Panc1 (cell line): ENCODE data around the gene TLCD3B. TPM values are rescaled to one million over a fixed set of nuclear protein-coding genes. Genes with fewer than 3 reads are reported as not detected.

Experiments used
- ATAC-seq: fragments of 200-7000 bp; cut with Tn5 transposase; 2 replicates; pipeline ENCODE4 v1.9.1; 2020; ENCODE audit warnings: mild to moderate bottlenecking, moderate library complexity
- BruUV-seq: library from RNA; stranded (reverse); fragments of 400-500 nt; replicated peaks from 2 replicates; lab custom pipeline; 2021; lab: Mats Ljungman, UMichigan
- CTCF ChIA-PET: fragments of 300-600 bp; sonication (Branson Sonifier 250); formaldehyde crosslinking; loops from one replicate; lab custom pipeline; 2022; ENCODE audit warnings: antibody characterized with exemption; lab: Charles Lee
- POLR2A ChIA-PET: fragments of 300-600 bp; sonication (Branson Sonifier 250); formaldehyde crosslinking; loops from one replicate; lab custom pipeline; 2022; ENCODE audit warnings: antibody characterized with exemption; lab: Charles Lee
- DNase-seq: peaks from one replicate; pipeline ENCODE4 v3.0.0-alpha.2; 2010; ENCODE audit warnings: low read depth, low spot score
- H3K27ac ChIP-seq: 2 replicates; pipeline ENCODE4 v1.5.1; 2011; ENCODE audit warnings: mild to moderate bottlenecking, low read length, inconsistent platforms
- H3K27me3 ChIP-seq: fragments of 200-500 bp; sonication (Bioruptor generic); 2 replicates; pipeline ENCODE4 v1.6.0; 2014; ENCODE audit warnings: low read length, inconsistent platforms; ENCODE audit not compliant: control insufficient read depth, insufficient read depth
- H3K36me3 ChIP-seq: fragments of 200-500 bp; sonication (Bioruptor generic); 2 replicates; pipeline ENCODE4 v1.5.1; 2014; ENCODE audit warnings: inconsistent platforms, mild to moderate bottlenecking, low read length, moderate library complexity; ENCODE audit not compliant: control insufficient read depth, insufficient read depth
- H3K4me1 ChIP-seq: 2 replicates; pipeline ENCODE4 v1.5.1; 2011; ENCODE audit warnings: inconsistent platforms, mild to moderate bottlenecking, low read length, moderate library complexity; ENCODE audit not compliant: control insufficient read depth, insufficient read depth
- H3K4me3 ChIP-seq, 2 experiments: 2 replicates each; pipeline ENCODE4 v1.5.1; 2011 to 2012; ENCODE audit warnings: low read depth in 2 of 2, low read length in 2 of 2, mild to moderate bottlenecking in 2 of 2, inconsistent platforms in 1 of 2, moderate library complexity in 1 of 2
- H3K9me3 ChIP-seq: fragments of 200-500 bp; sonication (Bioruptor generic); 2 replicates; pipeline ENCODE4 v1.5.1; 2014; ENCODE audit warnings: low read depth, mild to moderate bottlenecking, inconsistent platforms, low read length, moderate library complexity; ENCODE audit not compliant: control insufficient read depth, insufficient read depth
- CTCF ChIP-seq: fragments of 450-650 bp; IDR thresholded peaks from 2 replicates; pipeline ENCODE4 v1.5.1; 2017; ENCODE audit warnings: mild to moderate bottlenecking
- POLR2AphosphoS5 ChIP-seq: IDR thresholded peaks from 2 replicates; pipeline ENCODE4 v1.6.1; 2012; ENCODE audit warnings: mild to moderate bottlenecking, low read depth, low read length, moderate library complexity
- REST ChIP-seq, 2 experiments: IDR thresholded peaks; 2 replicates each; pipeline ENCODE4 v1.6.1; 2011 to 2012; ENCODE audit warnings: low read depth in 2 of 2, control low read depth in 1 of 2, low read length in 1 of 2, mild to moderate bottlenecking in 1 of 2, moderate library complexity in 1 of 2; ENCODE audit not compliant: insufficient read depth in 1 of 2
- SIN3A ChIP-seq: IDR thresholded peaks from 2 replicates; pipeline ENCODE4 v1.6.1; 2012; ENCODE audit warnings: low read depth, mild to moderate bottlenecking, low read length, moderate library complexity, borderline replicate concordance; ENCODE audit not compliant: insufficient read depth
- TCF7L2 ChIP-seq: IDR thresholded peaks from 2 replicates; pipeline ENCODE4 v1.6.1; 2011; ENCODE audit warnings: mild to moderate bottlenecking, low read depth, low read length, inconsistent platforms
- in situ Hi-C: cut with HindIII; loops from 2 replicates; pipeline ENCODE4 v1.10.0; 2016; ENCODE audit warnings: low sequenced_read_pairs, low pct_unique_long_range_greater_than_20kb
- intact Hi-C: fragments of 100-400 bp; cut with micrococcal nuclease; formaldehyde crosslinking; loops from one replicate; pipeline ENCODE4 v1.10.0; 2022; ENCODE audit not compliant: unreplicated experiment
- total RNA-seq: library from RNA; stranded (reverse); gene quantifications from one replicate; pipeline ENCODE4 v1.2.1, GENCODE V29; 2021; ENCODE audit not compliant: unreplicated experiment

TLCD3B gene
- total RNA-seq, 1 experiment from 2014 or later, result 3.5 TPM

DNA sequence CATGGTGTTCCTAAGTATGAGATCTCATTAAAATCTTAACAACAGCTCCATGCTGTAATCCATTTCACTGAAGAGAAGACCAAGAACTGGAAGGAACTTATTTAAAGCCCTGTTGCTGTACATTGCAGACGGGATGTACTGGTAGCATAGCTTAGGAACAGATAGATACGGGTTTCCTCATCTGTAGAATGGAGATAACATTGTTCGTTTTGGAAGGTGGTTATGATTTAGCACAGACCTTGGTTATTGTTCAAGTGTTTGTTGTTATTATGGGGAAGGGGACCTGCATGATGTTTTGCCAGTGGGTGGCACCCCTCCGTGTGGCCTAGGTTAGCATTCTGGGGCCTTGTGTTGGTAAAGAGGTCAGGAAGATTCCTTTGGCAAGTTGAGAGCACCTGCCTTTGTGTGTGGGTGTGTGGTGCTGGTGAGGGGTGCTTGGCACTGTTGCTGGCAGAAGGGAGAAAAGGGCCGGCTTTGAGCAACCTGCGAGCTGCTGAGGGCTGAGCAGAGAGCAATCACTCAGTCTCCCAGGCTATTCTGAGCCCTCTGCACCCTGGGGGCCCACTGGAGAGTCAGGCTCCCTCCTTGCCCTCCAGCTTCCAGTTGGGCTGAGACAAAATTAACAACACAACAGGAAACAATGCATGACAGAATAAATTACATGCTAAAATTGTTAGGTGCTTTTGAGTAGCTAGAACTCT is 55.1 kb downstream of the TLCD3B start:
- intact Hi-C loops (no loop called here), in situ Hi-C loops (no loop called here)
- no peaks in the 10 kb centered on the region for H3K9me3 ChIP-seq
- H3K4me3 ChIP-seq, result peak overlapping the region; percentile 71 to 96
- peaks cover 19% of the 10 kb centered on the region for H3K4me1 ChIP-seq
- DNase-seq (no peak), ATAC-seq (no peak)
- H3K27me3 ChIP-seq, result no peaks in the 10 kb centered on the region
- BruUV-seq, result no TSS peak
- peak overlapping the region; percentile 88 for H3K27ac ChIP-seq
- no peak for TF ChIP-seq REST (IDR thresholded peaks at IDR 0.05; ENCODE audit: insufficient read depth in 1 of 2, low read depth in 2 of 2, low read length in 1 of 2)
- TF ChIP-seq TCF7L2, result no peak
- TF ChIP-seq CTCF, result no peak
- POLR2A ChIA-PET, result interaction anchor here (1.1 kb wide), 1 partner anchor 49 kb away, joined by 3 read pairs; the partner anchor contains the start of gene KCTD13
- H3K36me3 ChIP-seq, result peaks cover 17% of the 10 kb centered on the region
- CTCF ChIA-PET, result interaction anchor here (0.5 to 0.6 kb wide), 3 partner anchors 43 to 275 kb away, joined by 3 to 4 read pairs (median 3); no protein-coding TSS in a partner anchor

DNA sequence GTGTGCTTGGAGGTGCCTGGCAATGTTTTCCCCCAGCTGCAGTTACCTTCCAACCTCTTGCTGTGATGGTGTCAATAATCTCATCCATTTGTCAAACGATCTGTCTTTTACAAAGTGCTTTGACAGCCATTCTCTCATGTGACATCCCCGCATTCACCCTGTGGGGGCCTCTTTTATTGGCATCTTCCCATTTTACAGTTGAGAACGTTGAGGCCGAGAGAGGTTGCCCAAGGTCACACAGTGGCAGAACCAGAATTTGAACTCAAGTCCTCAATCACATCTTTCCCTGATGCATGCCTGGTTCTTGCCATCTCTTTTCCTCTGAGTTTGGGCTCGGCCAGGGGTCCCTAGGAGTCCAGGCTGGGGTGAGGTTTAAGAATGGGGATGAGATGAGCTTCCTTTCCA is 55.9 kb downstream of the TLCD3B start:
- CTCF ChIA-PET, result interaction anchor here (0.6 kb wide), 1 partner anchor 43 kb away, joined by 3 read pairs; no protein-coding TSS in a partner anchor
- peak overlapping the region; percentile 88 for H3K27ac ChIP-seq

More for the DNA sequence above, 55.9 kb downstream of the TLCD3B start:
- no peaks in the 10 kb centered on the region for H3K27me3 ChIP-seq
- H3K36me3 ChIP-seq, result peaks cover 10% of the 10 kb centered on the region
- TF ChIP-seq REST (IDR thresholded peaks at IDR 0.05; ENCODE audit: insufficient read depth in 1 of 2, low read depth in 2 of 2, low read length in 1 of 2) (no peak), SIN3A (no peak), POLR2AphosphoS5 (no peak), CTCF (no peak), TCF7L2 (no peak)
- peak overlapping the region; percentile 71 to 96 for H3K4me3 ChIP-seq
- H3K9me3 ChIP-seq, result no peaks in the 10 kb centered on the region
- intact Hi-C loops (no loop called here), in situ Hi-C loops (no loop called here)
- DNase-seq, result no peak
- BruUV-seq, result no TSS peak
- POLR2A ChIA-PET, result interaction anchor here (0.6 to 1.1 kb wide), 2 partner anchors 30 to 49 kb away, joined by 3 to 4 read pairs; partner anchors contain the start of gene KCTD13
- peaks cover 19% of the 10 kb centered on the region for H3K4me1 ChIP-seq
- ATAC-seq, result no peak
